ENCODE measurements around the gene PLEKHG1. TPM values are rescaled to one million over a fixed set of nuclear protein-coding genes. Genes with fewer than 3 reads are reported as not detected.

The PLEKHG1 gene
- total RNA-seq, 1 donor: 0.36 TPM

- no peak for DNase-seq (ENCODE audit: insufficient read length, low spot score, missing footprints)
- peaks cover 7% of the 10 kb centered on the region for H3K27me3 ChIP-seq (ENCODE audit: insufficient read depth, low read length)
- peaks cover 3% of the 10 kb centered on the region for H3K9me3 ChIP-seq (ENCODE audit: low read depth, low read length)
- no peak overlapping the region for H3K27ac ChIP-seq (ENCODE audit: low read depth, low read length)
- H3K4me1 ChIP-seq (ENCODE audit: insufficient read depth, low read length): no peaks in the 10 kb centered on the region
- H3K79me2 ChIP-seq (ENCODE audit: insufficient read depth, low read length): no peaks in the 10 kb centered on the region
- H3K4me3 ChIP-seq (ENCODE audit: insufficient read depth, low read length): no peak overlapping the region
- H3K4me2 ChIP-seq (ENCODE audit: insufficient read depth, low read length): no peak overlapping the region
- TF ChIP-seq, protein P1, sequence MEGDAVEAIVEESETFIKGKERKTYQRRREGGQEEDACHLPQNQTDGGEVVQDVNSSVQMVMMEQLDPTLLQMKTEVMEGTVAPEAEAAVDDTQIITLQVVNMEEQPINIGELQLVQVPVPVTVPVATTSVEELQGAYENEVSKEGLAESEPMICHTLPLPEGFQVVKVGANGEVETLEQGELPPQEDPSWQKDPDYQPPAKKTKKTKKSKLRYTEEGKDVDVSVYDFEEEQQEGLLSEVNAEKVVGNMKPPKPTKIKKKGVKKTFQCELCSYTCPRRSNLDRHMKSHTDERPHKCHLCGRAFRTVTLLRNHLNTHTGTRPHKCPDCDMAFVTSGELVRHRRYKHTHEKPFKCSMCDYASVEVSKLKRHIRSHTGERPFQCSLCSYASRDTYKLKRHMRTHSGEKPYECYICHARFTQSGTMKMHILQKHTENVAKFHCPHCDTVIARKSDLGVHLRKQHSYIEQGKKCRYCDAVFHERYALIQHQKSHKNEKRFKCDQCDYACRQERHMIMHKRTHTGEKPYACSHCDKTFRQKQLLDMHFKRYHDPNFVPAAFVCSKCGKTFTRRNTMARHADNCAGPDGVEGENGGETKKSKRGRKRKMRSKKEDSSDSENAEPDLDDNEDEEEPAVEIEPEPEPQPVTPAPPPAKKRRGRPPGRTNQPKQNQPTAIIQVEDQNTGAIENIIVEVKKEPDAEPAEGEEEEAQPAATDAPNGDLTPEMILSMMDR (IDR thresholded peaks at IDR 0.05; ENCODE audit: extremely low read depth, low read depth, low read length): no peak
- H2AFZ ChIP-seq (ENCODE audit: low read length): no peak overlapping the region
- no peaks in the 10 kb centered on the region for H4K20me1 ChIP-seq (ENCODE audit: insufficient read depth, low read length)
- no peaks in the 10 kb centered on the region for H3K36me3 ChIP-seq (ENCODE audit: insufficient read depth, low read length)
These were observed 32.3 kb upstream of the PLEKHG1 start for GRCh38 chr6:150567380-150567779.

DNA sequence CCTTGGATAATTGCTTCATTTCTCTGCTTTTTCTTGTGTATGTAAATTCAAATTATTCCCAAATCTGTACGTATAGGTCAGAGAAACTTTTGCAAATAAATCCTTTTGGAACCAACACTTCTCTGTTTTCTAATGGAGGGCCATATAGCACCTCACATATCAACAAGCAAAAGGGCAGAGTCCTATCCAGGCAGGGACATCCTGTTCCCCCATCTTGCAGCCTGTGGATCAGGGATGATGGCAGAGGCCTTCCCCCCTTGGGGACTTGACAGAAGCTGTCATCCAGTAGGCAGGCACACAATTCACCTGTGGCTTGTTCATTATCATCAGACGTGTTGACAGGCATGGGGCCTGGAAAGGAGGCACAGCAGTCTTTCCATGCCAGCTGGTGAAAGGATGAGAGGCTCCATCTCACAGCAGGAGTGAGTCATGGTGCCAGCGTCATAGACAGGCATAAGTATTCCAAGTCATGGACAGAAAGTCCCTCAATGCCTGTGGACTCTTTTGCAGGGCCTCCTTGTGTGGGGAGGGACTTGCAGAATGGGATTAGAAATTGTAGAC is 31.8 kb upstream of the PLEKHG1 start:
- H3K4me2 ChIP-seq (ENCODE audit: insufficient read depth, low read length): no peak overlapping the region
- no peak for DNase-seq (ENCODE audit: insufficient read length, low spot score, missing footprints)
- H3K4me1 ChIP-seq (ENCODE audit: insufficient read depth, low read length): no peaks in the 10 kb centered on the region
- no peak overlapping the region for H3K27ac ChIP-seq (ENCODE audit: low read depth, low read length)
- no peaks in the 10 kb centered on the region for H3K79me2 ChIP-seq (ENCODE audit: insufficient read depth, low read length)
- no peaks in the 10 kb centered on the region for H3K36me3 ChIP-seq (ENCODE audit: insufficient read depth, low read length)
- no peak overlapping the region for H2AFZ ChIP-seq (ENCODE audit: low read length)
- H3K9me3 ChIP-seq (ENCODE audit: low read depth, low read length): peaks cover 3% of the 10 kb centered on the region
- H3K27me3 ChIP-seq (ENCODE audit: insufficient read depth, low read length): peaks cover 7% of the 10 kb centered on the region
- no peak overlapping the region for H3K4me3 ChIP-seq (ENCODE audit: insufficient read depth, low read length)
- TF ChIP-seq, protein P1 (IDR thresholded peaks at IDR 0.05; ENCODE audit: extremely low read depth, low read depth, low read length): no peak
- no peaks in the 10 kb centered on the region for H4K20me1 ChIP-seq (ENCODE audit: insufficient read depth, low read length)

GRCh38 chr6:150568560-150568959 is 31.1 kb upstream of the PLEKHG1 start:
- no peak for DNase-seq (ENCODE audit: insufficient read length, low spot score, missing footprints)
- no peak overlapping the region for H3K4me2 ChIP-seq (ENCODE audit: insufficient read depth, low read length)

DNA sequence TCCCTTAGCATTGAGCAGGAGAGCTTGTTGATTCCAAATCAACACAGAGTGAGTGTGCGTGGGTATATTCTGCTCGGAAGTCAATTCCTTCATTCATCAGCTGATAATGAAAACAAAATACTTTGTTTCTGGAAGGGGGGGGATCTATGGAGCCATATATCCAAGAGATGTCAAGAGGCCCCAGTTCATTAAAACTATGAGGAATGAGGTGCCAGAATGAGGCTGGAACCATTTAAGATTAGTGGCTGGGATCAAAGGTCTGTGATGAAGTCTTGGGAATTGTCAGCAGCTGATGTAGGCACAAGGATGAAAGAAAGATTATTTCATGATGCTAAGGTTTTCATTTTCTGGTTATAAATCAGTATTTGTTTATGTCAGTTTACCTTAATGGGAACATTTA is 30.5 kb upstream of the PLEKHG1 start:
- Histone ChIP-seq H3K27me3 (ENCODE audit: insufficient read depth, low read length) (peaks cover 7% of the 10 kb centered on the region), H3K79me2 (ENCODE audit: insufficient read depth, low read length) (no peaks in the 10 kb centered on the region), H3K27ac (ENCODE audit: low read depth, low read length) (no peak overlapping the region), H2AFZ (ENCODE audit: low read length) (no peak overlapping the region), H4K20me1 (ENCODE audit: insufficient read depth, low read length) (no peaks in the 10 kb centered on the region), H3K9me3 (ENCODE audit: low read depth, low read length) (peaks cover 3% of the 10 kb centered on the region), H3K4me1 (ENCODE audit: insufficient read depth, low read length) (no peaks in the 10 kb centered on the region), H3K4me2 (ENCODE audit: insufficient read depth, low read length) (no peak overlapping the region), H3K4me3 (ENCODE audit: insufficient read depth, low read length) (no peak overlapping the region), H3K36me3 (ENCODE audit: insufficient read depth, low read length) (no peaks in the 10 kb centered on the region)
- TF ChIP-seq, protein P1 (IDR thresholded peaks at IDR 0.05; ENCODE audit: extremely low read depth, low read depth, low read length): no peak
- no peak for DNase-seq (ENCODE audit: insufficient read length, low spot score, missing footprints)

More at GRCh38 chr6:150568560-150568959, 31.1 kb upstream of the PLEKHG1 start:
- peaks cover 7% of the 10 kb centered on the region for H3K27me3 ChIP-seq (ENCODE audit: insufficient read depth, low read length)
- no peaks in the 10 kb centered on the region for H3K4me1 ChIP-seq (ENCODE audit: insufficient read depth, low read length)
- no peak overlapping the region for H3K4me3 ChIP-seq (ENCODE audit: insufficient read depth, low read length)
- TF ChIP-seq, protein P1 (IDR thresholded peaks at IDR 0.05; ENCODE audit: extremely low read depth, low read depth, low read length): no peak
- H3K9me3 ChIP-seq (ENCODE audit: low read depth, low read length): peaks cover 3% of the 10 kb centered on the region
- no peak overlapping the region for H3K27ac ChIP-seq (ENCODE audit: low read depth, low read length)
- H2AFZ ChIP-seq (ENCODE audit: low read length): no peak overlapping the region
- no peaks in the 10 kb centered on the region for H3K79me2 ChIP-seq (ENCODE audit: insufficient read depth, low read length)
- H3K36me3 ChIP-seq (ENCODE audit: insufficient read depth, low read length): no peaks in the 10 kb centered on the region
- H4K20me1 ChIP-seq (ENCODE audit: insufficient read depth, low read length): no peaks in the 10 kb centered on the region
